ENCODE measurements around the gene GRHPR. TPM values are rescaled to one million over a fixed set of nuclear protein-coding genes. Genes with fewer than 3 reads are reported as not detected.
A peak's percentile ranks its signal among the peaks of the same experiment; 100 is the strongest.
"Not testable (repeated sequence)": the region's sequence is repeated elsewhere in the genome, so short reads cannot be mapped to it uniquely, and the experiment has no call there.

The GRHPR gene
- total and polyA plus RNA-seq, 2 of the 8 experiments (the other 6 are each of a cell fraction or from before 2014, with no cell fraction given): 97.0 to 201 TPM

GRCh38 chr9:37467530-37467929, 45.0 kb downstream of the GRHPR start:
- H3K23ac ChIP-seq (ENCODE audit: insufficient read length); H4K5ac ChIP-seq (ENCODE audit: insufficient read length, low read depth, low read length); H2BK12ac ChIP-seq (ENCODE audit: low read depth, low read length); H2BK15ac ChIP-seq (ENCODE audit: low read length); H3K79me1 ChIP-seq (ENCODE audit: low read depth, low read length); H2BK20ac ChIP-seq (ENCODE audit: low read length); FAIRE-seq; H3K9me3 ChIP-seq (ENCODE audit: insufficient read depth in 2 of 2, low read depth in 1 of 2, low read length in 1 of 2); H4K20me1 ChIP-seq (replicated peaks in 1 of 2; ENCODE audit: control insufficient read depth in 1 of 2, insufficient read depth in 2 of 2, low read length in 2 of 2); H3K27ac ChIP-seq (ENCODE audit: low read depth, low read length); H2BK120ac ChIP-seq (replicated peaks; ENCODE audit: low read depth, low read length); H3K4me3 ChIP-seq (ENCODE audit: extremely low read depth in 1 of 4, insufficient read depth in 2 of 4, low read depth in 3 of 4, low read length in 4 of 4); H3K9ac ChIP-seq (replicated peaks in 1 of 4; ENCODE audit: extremely low read depth in 1 of 4, low read depth in 3 of 4, low read length in 3 of 4); H4K8ac ChIP-seq (ENCODE audit: extremely low read depth, insufficient read depth, low read length); H4K91ac ChIP-seq (replicated peaks; ENCODE audit: insufficient read length, low read length); DNase-seq (ENCODE audit: low read depth in 1 of 2, low spot score in 2 of 2); H3K36me3 ChIP-seq (ENCODE audit: control insufficient read depth in 2 of 4, insufficient read depth in 4 of 4, low read length in 3 of 4); H3K56ac ChIP-seq (replicated peaks; ENCODE audit: insufficient read length, low read depth, low read length); H3K4ac ChIP-seq (replicated peaks; ENCODE audit: insufficient read length, low read depth, low read length); H2AFZ ChIP-seq (ENCODE audit: low read length); H3K27me3 ChIP-seq (replicated peaks in 1 of 4; ENCODE audit: control insufficient read depth in 3 of 4, extremely low read depth in 1 of 4, insufficient read depth in 3 of 4, low read length in 3 of 4); H2AK5ac ChIP-seq (ENCODE audit: low read depth, low read length); H3K23me2 ChIP-seq (ENCODE audit: low read depth, low read length); POLR2A ChIA-PET (ENCODE audit: partially characterized antibody); H2BK5ac ChIP-seq (ENCODE audit: low read depth, low read length); H3K14ac ChIP-seq (ENCODE audit: insufficient read length); CTCF ChIA-PET (ENCODE audit: partially characterized antibody); H3K18ac ChIP-seq (ENCODE audit: extremely low read depth, low read length): not testable (repeated sequence)
- Histone ChIP-seq H3K4me1 (replicated peaks in 1 of 4; ENCODE audit: control insufficient read depth in 3 of 4, insufficient read depth in 4 of 4, low read length in 3 of 4) (peaks cover 2 to 17% (median 8%) of the 10 kb centered on the region in 4 experiments; a peak in 5 of 7 replicates), H3K4me2 (ENCODE audit: insufficient read depth in 1 of 2, low read depth in 2 of 2, low read length in 2 of 2) (peak overlapping the region in 1 of 2 experiments; percentile 88; a peak in 1 of 4 replicates), H3K79me2 (ENCODE audit: control insufficient read depth in 1 of 2, insufficient read depth in 2 of 2, low read length in 2 of 2) (peaks cover 14 to 20% of the 10 kb centered on the region in 2 experiments)
- 97% methylated on average over 16 of the region's 17 CpGs; no CpG with 5 or more reads in 1 of the 2 experiments for WGBS, 2 experiments (ENCODE audit: extremely low coverage in 1 of 2, insufficient coverage in 1 of 2, insufficient read length in 1 of 2, insufficient replicate concordance in 2 of 2, low coverage in 1 of 2, low lambda C conversion rate in 2 of 2, missing lambda C conversion rate in 1 of 2)

All from H1 (cell line).